ENCODE measurements around the gene SGPL1.

- TF ChIP-seq CTCF (conservative IDR thresholded peaks at IDR 0.05; ENCODE audit: low read depth in 2 of 2) = no peak
- no peak for TF ChIP-seq POLR2AphosphoS5 (IDR thresholded peaks at IDR 0.05; ENCODE audit: low read depth)
- no peak for TF ChIP-seq EZH2 (IDR thresholded peaks at IDR 0.05; ENCODE audit: low read depth, unreplicated experiment)
- TF ChIP-seq EZH2phosphoT487 (IDR thresholded peaks at IDR 0.05; ENCODE audit: unreplicated experiment) = no peak
- TF ChIP-seq CREB1 (CRISPR knock-in tag; IDR thresholded peaks at IDR 0.05; ENCODE audit: low read depth) = no peak
Observed at GRCh38 chr10:70874061-70874460, 58.3 kb downstream of the SGPL1 start.

All from GM23338 (cell line).